HG03135 (cell line): ENCODE results near the gene HEBP2.

Source experiments
- ATAC-seq: cut with Tn5 transposase; IDR thresholded peaks from one replicate; pipeline ENCODE4 v1.9.1; 2021; ENCODE audit warnings: mild to moderate bottlenecking, moderate library complexity; ENCODE audit not compliant: unreplicated experiment

HEBP2 gene

DNA sequence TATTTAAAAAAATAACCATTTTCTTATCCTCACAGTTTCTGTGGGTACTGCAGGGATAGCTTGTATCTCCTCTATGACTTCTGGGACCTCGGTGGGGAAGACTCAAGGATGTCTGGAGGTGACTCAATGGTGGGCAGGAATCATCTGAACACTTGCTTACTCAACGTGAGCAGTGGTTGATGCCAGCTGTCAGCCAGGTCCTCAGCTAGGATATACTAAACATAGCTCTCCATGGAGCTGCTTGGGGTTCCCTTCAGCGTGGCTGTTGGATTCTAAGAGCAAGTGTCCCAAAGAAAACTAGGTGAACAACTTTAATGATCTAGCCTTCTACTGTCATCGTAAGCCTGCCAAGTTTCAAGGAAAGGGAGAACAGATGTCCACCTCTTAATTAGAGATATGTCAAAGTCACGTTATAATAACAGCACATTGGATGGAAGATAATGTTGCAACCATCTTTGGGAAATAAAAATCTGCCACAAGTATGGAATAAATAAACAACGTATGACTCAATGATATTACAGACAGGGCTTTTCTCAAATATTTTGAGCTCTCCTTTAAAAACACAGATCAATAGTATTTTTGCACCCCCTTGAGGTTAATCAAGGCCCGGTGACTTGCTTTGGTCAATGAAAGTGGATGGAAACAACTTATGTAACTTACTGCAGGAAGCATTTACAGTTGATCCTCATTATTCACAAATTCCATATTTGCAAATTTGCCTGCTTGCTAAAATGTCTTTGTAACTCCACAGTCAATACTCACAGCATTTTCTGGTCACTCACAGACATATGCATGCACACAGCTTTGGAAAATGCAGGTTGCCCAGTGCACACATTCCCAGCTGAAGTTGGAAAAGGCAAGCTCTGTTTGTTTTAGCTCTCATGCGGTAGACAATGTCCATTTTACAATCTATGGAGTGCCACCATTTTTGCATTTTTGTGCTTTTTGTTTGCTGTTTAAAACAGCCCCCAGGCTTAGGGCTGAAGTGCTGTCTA, 6.6 kb upstream of the HEBP2 start:
- ATAC-seq: no peak

DNA sequence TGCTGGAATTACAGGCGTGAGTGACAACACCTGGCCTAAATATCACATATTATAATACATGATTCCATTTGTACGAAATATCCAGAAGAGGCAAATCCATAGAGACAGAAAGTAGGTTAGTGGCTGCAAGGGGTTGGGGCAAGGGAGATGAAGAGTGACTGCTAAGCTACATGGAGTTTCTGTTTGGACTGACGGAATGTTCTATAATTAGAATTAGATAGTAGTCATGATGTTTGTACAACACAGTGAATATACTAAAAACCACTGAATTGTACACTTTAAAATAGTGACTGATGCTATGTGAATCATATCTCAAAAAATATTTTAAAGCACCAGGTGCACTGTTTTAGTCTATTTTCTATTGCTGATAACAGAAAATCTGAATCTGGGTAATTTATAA, 3.7 kb upstream of the HEBP2 start:
- no peak for ATAC-seq

DNA sequence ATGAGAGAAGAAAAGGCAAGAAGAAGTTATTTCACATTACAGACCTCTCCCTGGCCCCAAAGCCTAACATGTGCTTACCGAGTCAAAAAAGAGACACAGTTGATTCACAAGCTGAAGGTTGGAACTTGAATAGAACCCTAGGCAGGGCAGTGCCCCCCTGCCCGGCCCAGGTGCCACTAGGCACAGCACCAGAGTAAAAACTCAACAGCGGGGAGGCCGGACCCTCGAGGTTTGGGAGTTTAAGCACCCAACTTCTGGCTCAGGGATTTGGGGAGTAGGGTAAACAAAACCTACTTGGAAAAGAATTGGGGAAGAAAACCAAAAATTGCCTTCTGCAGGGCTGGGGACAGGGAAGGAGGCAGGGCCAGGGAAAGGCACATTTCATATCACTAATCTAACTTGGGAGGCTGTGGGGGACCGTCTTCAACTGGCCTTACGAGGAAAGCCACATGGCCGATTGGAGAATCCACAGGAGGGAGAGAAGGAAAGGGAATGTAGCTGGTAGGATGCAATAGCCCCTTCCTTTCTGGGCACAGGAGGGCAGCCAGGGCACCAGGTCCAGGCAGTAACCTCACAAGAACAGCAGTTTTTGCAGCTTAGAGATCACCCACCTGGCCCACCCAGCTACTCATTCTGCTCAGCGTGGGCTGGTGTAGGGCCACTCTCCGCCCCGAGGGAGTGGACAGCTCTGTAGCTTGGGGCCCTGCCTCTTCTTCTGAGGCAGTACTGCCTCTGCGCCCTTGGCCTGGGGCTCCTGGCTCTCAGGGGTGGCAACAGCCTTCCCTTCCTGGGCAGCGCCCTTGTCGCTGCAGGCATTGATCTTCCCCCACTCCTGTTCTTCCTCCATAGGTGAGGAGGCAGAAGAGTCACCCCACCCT, 1.8 kb upstream of the HEBP2 start:
- no peak for ATAC-seq

DNA sequence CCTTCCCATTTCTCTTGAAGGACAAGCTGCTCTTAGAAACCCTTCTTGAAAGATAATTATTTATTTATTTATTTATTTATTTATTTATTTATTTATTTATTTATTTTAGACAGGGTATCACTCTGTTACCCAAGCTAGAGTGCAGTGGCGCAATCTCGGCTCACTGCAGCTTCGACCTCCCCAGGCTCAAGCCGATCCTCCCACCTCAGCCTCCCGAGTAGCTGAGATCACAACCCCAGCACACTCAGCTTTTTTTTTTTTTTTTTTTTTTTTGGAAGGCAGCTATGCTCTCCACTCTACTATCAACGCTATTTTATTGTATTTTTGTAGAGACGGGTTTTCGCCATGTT, 1.2 kb upstream of the HEBP2 start:
- ATAC-seq: no peak

DNA sequence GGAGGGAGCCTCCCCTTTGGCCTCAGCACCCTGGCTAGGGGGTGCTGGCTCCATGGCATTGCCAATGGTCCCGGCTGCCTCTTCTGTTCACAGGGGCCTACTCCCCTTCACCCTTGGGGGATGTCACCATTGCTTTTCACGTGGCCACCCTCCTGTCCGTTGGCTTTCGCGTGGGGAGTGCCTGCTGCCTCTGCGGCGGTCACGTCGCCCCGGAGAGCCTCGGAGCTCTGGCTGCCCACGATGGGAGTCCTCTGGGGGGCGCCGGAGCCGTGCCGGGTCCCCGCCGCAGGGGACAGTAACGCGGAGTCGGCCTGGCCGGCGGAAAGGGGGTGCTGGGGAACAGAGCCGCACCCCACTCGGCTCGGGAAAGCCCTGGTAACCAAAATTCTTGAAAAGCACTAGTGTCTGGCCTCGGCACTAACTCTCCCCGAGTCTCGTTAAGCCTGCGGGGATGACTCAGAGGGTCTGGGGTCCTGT, 661 bp upstream of the HEBP2 start:
- ATAC-seq: peak; percentile 13

DNA sequence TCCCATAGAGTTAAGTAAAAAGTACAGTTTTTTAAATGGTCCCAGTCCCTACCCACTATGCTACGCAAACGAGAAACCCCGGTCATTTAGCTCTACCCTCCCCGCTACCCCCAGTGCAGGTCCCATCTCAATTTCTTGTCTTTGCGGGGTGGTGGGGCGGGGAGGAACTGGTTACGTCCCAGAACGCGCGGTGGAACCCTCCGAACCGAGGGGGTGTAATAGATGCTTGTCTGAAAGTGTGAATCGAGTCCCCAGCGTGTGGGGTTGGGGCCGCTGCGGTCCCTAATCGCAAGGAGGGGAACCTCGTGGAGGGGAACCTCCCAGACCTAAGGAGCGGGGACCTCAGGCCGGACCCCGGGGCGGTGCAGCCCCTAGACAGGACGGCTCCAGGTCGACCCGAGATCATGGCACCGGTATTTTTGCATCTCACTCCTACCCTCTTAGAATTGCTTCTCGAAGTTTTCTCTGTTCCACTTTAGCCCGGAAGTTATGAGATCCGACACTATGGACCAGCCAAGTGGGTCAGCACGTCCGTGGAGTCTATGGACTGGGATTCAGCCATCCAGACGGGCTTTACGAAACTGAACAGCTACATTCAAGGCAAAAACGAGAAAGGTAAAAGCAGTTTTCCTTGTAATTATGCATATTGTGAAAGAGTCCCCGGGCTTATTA, 779 bp downstream of the HEBP2 start:
- ATAC-seq: no peak

DNA sequence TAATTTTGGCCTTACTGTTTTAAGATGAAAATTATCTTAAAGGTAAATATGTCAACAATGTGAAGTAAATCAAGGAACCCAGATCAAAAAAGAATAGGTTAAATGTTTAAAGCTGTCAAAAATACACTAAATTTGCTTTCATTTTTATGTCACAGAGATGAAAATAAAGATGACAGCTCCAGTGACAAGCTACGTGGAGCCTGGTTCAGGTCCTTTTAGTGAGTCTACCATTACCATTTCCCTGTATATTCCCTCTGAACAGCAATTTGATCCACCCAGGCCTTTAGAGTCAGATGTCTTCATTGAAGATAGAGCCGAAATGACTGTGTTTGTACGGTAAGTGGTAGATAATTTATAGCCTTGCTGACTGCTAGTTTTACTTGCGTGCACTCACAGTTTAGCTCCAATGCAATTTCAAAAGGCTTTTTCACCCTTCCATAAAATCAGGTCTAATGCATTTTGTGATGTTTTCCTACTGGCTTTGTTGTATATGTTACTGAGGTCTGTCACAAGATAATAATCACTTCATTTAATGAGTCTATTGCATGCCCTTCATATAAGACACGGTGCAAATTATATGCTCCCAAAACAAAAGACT, 1.9 kb downstream of the HEBP2 start:
- ATAC-seq: no peak

DNA sequence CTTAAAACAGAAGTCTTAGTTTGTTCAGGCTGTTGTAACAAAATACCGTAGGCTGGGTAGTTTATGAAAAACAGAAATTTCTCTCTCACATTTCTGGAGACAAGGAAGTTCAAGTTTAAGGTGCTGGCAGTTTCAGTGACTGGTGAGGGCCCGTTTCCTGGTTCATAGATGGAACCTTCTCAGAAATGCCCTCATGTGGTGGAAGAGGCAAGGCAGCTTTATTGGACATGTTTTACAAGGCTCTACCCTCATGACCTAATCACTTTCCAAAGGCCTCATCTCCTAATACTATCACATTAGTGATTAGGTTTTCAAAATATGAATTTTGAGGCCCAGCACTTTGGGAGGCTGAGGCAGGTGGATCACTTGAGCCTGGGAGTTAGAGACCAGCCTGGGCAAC, 2.4 kb downstream of the HEBP2 start:
- no peak for ATAC-seq

DNA sequence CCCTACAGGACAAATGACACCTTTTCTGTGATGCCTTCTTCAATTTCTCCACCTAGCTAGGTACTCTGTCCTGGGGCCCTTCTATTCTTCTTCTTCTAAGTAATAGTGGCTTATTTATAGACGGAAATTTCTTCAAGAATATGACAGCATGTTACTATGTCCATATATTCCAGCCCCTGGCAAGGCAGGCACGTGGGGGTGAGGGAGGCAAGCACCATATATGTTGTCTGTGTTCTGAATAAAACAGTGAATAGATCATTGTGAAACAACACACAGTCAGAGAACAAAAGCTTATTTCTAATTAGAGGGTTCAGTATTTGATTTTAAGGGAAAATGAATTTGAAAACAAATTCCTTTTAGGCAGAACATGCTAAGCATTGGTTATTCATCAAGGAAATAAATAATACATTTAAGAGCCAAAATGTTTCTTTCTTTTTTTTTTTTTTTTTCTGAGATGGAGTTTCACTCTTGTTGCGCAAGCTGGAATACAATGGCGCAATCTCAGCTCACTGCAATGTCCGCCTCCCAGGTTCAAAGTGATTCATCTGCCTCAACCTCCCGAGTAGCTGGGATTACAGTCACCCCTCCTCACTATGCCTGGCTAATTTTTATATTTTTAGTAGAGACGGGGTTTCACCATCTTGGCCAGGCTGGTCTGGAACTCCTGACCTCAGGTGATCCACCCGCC, 6.2 kb downstream of the HEBP2 start:
- no peak for ATAC-seq

DNA sequence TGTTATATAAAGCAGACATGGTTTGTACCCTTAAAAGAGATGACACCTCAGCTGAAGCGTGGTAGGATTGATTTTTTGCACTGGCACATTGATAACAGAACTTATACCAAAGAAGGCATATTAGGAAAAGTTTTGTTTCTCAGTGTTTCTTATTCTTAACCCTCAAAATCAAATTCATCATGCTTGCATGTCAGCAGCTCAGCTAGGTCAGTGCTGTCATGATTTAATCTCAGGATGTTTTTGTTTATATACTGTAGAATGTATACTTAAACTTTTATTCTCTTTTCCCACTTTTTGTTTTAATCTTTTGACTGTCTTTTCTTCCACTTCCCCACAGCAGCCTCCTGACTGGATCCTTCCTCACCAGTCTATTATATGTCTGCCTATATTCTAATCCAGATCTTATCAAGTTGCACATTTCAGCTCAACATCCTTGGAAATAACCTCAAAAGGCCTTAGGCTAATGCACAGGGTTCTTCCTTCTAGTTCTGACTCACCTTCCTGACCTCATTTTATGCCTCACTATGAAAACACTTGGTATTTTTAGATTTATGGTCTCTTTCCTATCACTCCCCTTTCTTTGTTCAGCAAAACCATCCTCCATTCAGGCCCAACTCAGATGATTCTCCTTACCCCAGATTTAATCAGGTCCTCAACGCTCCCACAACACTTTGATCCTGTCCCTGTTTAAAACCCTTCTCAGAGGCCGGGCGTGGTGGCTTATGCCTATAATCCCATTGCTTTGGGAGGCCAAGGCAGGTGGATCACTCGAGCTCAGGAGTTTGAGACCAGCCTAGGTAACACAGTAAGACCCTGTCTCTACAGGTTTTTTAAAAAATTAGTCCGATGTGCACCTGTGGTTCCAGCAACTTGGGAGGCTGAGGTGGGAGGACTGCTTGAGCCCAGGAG, 7.2 kb downstream of the HEBP2 start:
- no peak for ATAC-seq

DNA sequence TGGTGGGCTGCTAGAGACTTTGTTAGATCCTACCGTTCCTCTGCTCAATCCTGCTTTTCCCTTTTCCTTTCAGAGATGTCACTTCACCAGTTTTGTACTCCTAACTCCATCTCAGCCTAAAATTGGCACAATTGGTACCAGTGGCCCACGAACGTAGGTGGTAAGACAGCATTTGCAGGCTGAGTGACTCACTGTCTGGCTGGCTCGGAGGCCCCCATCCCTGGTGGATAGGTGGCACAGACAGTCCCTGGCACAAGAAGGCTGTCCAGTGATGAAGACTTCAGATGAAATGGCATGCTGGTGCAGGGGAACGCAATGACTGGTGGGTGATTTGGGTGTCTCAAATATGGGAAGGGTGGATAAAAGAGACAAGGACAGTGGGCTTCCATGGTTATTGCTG, 11.1 kb downstream of the HEBP2 start:
- ATAC-seq: no peak

DNA sequence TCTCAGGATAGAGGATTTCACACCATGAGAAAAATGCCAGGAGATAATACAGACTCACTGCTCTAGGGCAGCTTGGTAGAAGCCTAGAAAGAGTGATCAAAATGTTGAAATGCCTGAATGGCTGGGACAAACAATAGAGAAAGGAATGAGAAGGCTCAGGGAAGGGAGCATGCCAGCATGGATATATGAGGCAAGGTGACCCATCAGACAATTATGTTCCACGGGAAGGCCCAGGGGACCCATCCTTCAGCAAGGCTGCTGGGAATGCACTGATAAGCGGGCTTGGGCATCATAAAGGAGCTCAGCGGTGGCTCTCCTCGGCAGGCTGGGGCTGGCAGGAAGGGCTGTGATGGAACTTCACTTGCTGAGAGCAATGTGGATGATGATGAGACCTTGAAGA, 12.2 kb downstream of the HEBP2 start:
- ATAC-seq: no peak

DNA sequence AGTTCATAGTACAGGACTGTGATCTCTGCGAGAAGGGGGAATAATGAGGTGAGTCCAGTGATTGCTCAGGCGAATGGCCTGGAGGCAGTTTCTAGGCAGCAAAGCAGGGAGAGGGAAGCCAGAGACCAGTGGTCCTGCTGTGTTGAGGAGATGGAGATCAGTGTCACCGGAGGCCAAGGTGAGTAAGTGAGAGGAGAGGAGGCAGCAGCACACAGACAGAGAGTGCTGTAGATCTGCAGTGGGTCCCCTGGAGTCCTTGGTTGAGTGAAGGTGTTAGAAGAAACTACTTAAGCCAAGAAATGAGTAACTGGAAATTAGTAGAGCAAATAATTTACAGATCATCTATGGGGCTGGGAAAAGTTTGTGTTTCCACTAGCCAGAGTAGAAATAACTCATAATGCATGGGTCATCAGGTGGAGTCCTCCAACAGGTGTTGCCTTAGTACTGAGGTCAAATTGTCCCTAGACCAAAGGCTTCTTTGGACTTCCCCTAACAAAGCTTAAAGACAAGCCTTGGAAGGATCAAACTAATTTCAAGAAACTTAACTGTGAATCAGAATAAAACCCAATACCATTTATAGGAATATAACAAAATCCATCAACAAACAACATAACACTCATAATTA, 13.6 kb downstream of the HEBP2 start:
- ATAC-seq: no peak

DNA sequence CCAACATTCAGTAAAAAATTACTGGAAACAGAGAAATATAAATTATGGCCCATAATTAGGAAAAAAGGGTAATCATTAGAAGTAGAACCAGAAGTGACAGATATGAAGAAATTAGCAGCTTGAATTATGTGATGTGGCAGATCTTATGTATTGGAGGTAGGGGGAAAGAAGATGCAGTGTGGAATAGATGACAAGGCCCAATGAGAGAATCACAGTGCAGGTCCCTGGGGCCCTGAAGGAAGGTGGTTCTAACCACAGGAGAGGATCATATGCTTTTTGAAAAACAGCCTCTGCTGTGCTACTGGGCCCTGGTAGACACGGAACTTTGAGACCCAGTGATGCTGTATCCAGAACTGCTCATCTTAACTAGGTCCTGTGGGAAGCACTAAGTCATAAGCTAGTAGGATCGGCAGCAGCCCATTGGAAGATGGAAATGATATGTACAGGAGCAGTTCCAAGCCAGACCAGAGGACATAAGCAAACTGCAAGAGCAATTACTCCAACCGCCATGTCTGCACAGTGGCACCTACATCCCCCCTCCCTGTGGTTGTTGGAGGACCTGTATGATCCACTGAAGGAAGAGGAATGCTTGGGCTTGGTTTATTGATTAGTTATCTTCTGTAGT, 14.2 kb downstream of the HEBP2 start:
- no peak for ATAC-seq

DNA sequence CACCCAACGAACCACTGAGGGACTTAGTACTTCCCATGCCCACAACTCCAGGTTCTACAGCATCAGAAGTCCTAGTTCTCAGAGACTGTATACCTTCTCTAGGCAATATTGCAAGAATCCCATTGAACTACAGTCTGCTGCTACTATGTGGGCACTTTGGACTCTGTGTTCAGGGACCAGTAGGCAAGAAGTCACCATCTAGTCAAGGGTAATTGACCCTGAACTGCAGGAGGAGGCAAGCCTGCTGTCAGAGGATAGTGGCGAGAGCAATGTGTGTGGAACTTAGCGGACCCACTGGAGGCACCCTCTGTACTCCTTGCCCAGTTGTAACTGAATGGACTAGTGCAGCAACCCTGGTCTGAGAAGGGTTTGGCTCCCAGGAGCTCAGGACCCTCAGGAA, 15.7 kb downstream of the HEBP2 start:
- ATAC-seq: no peak

DNA sequence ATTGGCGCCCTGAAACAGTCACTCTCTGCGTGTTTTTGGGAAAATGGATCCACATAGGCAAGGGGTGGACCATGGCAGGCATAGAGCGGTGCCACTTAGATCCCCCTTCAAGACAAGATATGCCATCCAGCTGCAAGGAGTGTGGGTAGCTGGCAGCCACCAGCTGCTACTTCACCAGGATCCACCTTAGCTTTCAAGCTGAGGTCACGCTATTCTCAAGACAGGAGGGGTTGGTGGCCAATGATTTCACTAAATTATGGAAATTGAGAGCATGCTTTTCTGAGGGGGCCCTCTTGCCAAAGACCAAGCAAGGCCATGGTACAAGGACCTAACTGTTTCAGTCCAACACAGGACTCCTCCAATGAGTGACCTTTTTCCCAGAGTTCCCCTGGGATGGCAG, 16.3 kb downstream of the HEBP2 start:
- no peak for ATAC-seq

DNA sequence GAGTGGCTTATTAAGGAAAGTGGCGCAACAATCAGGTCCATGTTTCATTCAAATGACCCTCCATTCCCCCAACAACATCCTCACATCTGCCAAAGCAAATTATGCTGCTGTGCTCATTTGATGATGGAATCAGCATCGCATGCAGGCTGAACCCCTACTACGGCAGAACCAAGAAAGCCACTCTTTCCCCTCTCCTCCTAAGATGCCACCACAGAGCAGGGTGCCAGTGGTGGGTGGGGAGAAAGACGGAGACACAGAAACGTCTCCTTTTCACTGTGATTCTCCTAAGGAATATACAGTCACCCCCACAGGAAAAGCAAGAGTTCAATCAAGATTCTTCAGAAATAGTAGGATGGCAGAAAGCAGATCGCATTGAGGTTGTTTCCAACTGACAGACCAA, 17.1 kb downstream of the HEBP2 start:
- ATAC-seq: no peak

DNA sequence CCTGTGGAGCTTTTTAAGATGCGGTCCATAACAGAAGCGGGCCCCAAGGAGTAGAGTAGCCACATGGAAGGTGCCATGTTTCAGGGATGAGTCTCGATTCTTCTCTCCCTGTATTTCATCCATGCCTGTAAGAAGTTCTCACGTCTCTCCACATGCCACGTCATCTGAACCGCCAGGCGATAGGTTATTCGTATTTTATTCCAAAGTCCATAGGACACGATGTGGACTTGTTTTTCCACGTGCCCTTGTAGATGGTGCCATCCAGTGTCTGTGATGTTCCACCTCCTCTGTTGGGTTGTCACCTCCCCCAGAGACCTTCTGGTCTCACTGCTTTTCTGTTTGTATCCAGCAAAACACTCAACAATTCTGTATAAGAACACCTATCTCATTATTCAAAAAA, 17.6 kb downstream of the HEBP2 start:
- ATAC-seq: no peak
